CD4-positive, CD25-positive, alpha-beta regulatory T cell (primary cell): ENCODE measurements around the gene UBE2R2. TPM values are rescaled to one million over a fixed set of nuclear protein-coding genes. Genes with fewer than 3 reads are reported as not detected.

ENCODE experiments used
- ATAC-seq, 2 donors: fragments of 150-1000 bp; cut with Tn5 transposase; one replicate each; pipeline ENCODE4 v1.10.0; 2021; ENCODE audit warnings: low read depth in 2 of 2, moderate number of reproducible peaks in 2 of 2, moderate library complexity in 1 of 2
- DNase-seq, 3 donors: peaks; one replicate each; pipeline versions ENCODE4 v3.0.0 to v3.0.0-alpha.2; 2012 to 2022; ENCODE audit warnings: mixed read lengths in 1 of 3
- H3K27ac ChIP-seq: one replicate; pipeline ENCODE4 v1.7.0; 2013; ENCODE audit warnings: mild to moderate bottlenecking, low read length; ENCODE audit not compliant: insufficient read depth, poor library complexity, severe bottlenecking
- H3K27me3 ChIP-seq: one replicate; pipeline ENCODE4 v1.7.0; 2013; ENCODE audit warnings: low read length; ENCODE audit not compliant: control insufficient read depth, insufficient read depth
- H3K36me3 ChIP-seq: one replicate; pipeline ENCODE4 v1.7.0; 2013; ENCODE audit warnings: mild to moderate bottlenecking, low read length, moderate library complexity; ENCODE audit not compliant: control insufficient read depth, insufficient read depth
- H3K4me1 ChIP-seq: 2 replicates; pipeline ENCODE4 v1.7.0; 2013; ENCODE audit warnings: mild to moderate bottlenecking, low read length; ENCODE audit not compliant: insufficient read depth, control insufficient read depth, poor library complexity, severe bottlenecking
- H3K4me3 ChIP-seq: one replicate; pipeline ENCODE4 v1.7.0; 2013; ENCODE audit warnings: low read depth, mild to moderate bottlenecking, low read length, moderate library complexity
- H3K9me3 ChIP-seq, 2 experiments: 1 replicate in 1 of 2; 2 replicates in 1 of 2; pipeline ENCODE4 v1.7.0; 2013; ENCODE audit warnings: low read length in 2 of 2, mild to moderate bottlenecking in 1 of 2, moderate library complexity in 1 of 2; ENCODE audit not compliant: control insufficient read depth in 2 of 2
- H3K27ac Mint-ChIP-seq, 3 donors: one replicate each; pipeline ENCODE4 v1.8.0; 2020 to 2022; ENCODE audit warnings: mild to moderate bottlenecking in 3 of 3, mixed read lengths in 3 of 3, moderate library complexity in 2 of 3
- H3K27me3 Mint-ChIP-seq: one replicate; pipeline ENCODE4 v1.8.0; 2022; ENCODE audit warnings: mild to moderate bottlenecking, mixed read lengths
- H3K36me3 Mint-ChIP-seq: one replicate; pipeline ENCODE4 v1.8.0; 2020; ENCODE audit warnings: mixed read lengths
- H3K4me1 Mint-ChIP-seq, 4 donors: one replicate each; pipeline ENCODE4 v1.8.0; 2020 to 2022; ENCODE audit warnings: mixed read lengths in 4 of 4, mild to moderate bottlenecking in 1 of 4
- H3K4me3 Mint-ChIP-seq, 4 donors: one replicate each; pipeline ENCODE4 v1.8.0; 2020 to 2022; ENCODE audit warnings: mild to moderate bottlenecking in 4 of 4, mixed read lengths in 4 of 4, moderate library complexity in 3 of 4
- H3K9me3 Mint-ChIP-seq, 7 donors: one replicate each; pipeline ENCODE4 v1.8.0; 2020 to 2022; ENCODE audit warnings: mixed read lengths in 7 of 7, mild to moderate bottlenecking in 3 of 7, moderate library complexity in 2 of 7
- polyA plus RNA-seq, 4 donors: library from polyadenylated mRNA; unstranded; fragments of 300-500 nt; fragmentation: Illumina TruSeq; gene quantifications; one replicate each; pipeline ENCODE4 v1.2.3, GENCODE V29; 2021
- total RNA-seq: library from RNA; stranded (reverse); gene quantifications from one replicate; pipeline ENCODE4 v1.2.3, GENCODE V29; 2022

UBE2R2 gene
- total and polyA plus RNA-seq, 5 donors from 2014 or later = 14.8 to 33.3 (median 16.4) TPM

- Histone ChIP-seq H3K36me3 (peaks cover 26% of the 10 kb centered on the region), H3K4me1 (no peaks in the 10 kb centered on the region), H3K27ac (no peak overlapping the region), H3K27me3 (no peaks in the 10 kb centered on the region), H3K4me3 (no peak overlapping the region), H3K9me3 (no peaks in the 10 kb centered on the region)
- peaks cover 24% of the 10 kb centered on the region for H3K36me3 Mint-ChIP-seq
- H3K27me3 Mint-ChIP-seq = no peaks in the 10 kb centered on the region
- no peaks in the 10 kb centered on the region for H3K9me3 Mint-ChIP-seq
- H3K4me3 Mint-ChIP-seq = no peak overlapping the region
- ATAC-seq (no peak), DNase-seq (no peak)
- peaks cover 9 to 32% (median 26%) of the 10 kb centered on the region in 4 donors for H3K4me1 Mint-ChIP-seq
- no peak overlapping the region for H3K27ac Mint-ChIP-seq
Observed at GRCh38 chr9:33905137-33905536, 88.2 kb downstream of the UBE2R2 start.

GRCh38 chr9:33906769-33907168 is 89.8 kb downstream of the UBE2R2 start:
- Mint-ChIP-seq H3K4me1 (peaks cover 0 to 32% (median 22%) of the 10 kb centered on the region in 4 donors), H3K27ac (peak overlapping the region in 1 of 3 donors; percentile 55), H3K9me3 (no peaks in the 10 kb centered on the region), H3K27me3 (no peaks in the 10 kb centered on the region), H3K4me3 (no peak overlapping the region), H3K36me3 (peaks cover 13% of the 10 kb centered on the region)
- ATAC-seq = no peak
- H3K9me3 ChIP-seq = no peaks in the 10 kb centered on the region
- no peak overlapping the region for H3K27ac ChIP-seq
- DNase-seq = no peak
- no peak overlapping the region for H3K4me3 ChIP-seq
- H3K36me3 ChIP-seq = peaks cover 11% of the 10 kb centered on the region
- no peaks in the 10 kb centered on the region for H3K27me3 ChIP-seq
- H3K4me1 ChIP-seq = no peaks in the 10 kb centered on the region

- Mint-ChIP-seq H3K4me1 (peaks cover 0 to 32% (median 22%) of the 10 kb centered on the region in 4 donors), H3K36me3 (peaks cover 13% of the 10 kb centered on the region), H3K9me3 (no peaks in the 10 kb centered on the region), H3K27me3 (no peaks in the 10 kb centered on the region), H3K27ac (peak overlapping the region in 2 of 3 donors; percentile 32 to 55), H3K4me3 (no peak overlapping the region)
- no peaks in the 10 kb centered on the region for H3K4me1 ChIP-seq
- DNase-seq (no peak), ATAC-seq (no peak)
- H3K27ac ChIP-seq = no peak overlapping the region
- H3K27me3 ChIP-seq = no peaks in the 10 kb centered on the region
- peaks cover 7% of the 10 kb centered on the region for H3K36me3 ChIP-seq
- no peak overlapping the region for H3K4me3 ChIP-seq
- H3K9me3 ChIP-seq = no peaks in the 10 kb centered on the region
Observed at GRCh38 chr9:33907347-33907746, 90.4 kb downstream of the UBE2R2 start.

GRCh38 chr9:33908114-33908513 is 91.2 kb downstream of the UBE2R2 start:
- DNase-seq = no peak
- no peak overlapping the region for H3K4me3 Mint-ChIP-seq
- peak overlapping the region in 2 of 3 donors; percentile 8 to 80 for H3K27ac Mint-ChIP-seq
- H3K36me3 Mint-ChIP-seq = peaks cover 13% of the 10 kb centered on the region
- H3K9me3 ChIP-seq = no peaks in the 10 kb centered on the region
- ATAC-seq = no peak
- no peaks in the 10 kb centered on the region for H3K9me3 Mint-ChIP-seq
- no peak overlapping the region for H3K4me3 ChIP-seq
- no peak overlapping the region for H3K27ac ChIP-seq
- H3K27me3 ChIP-seq = no peaks in the 10 kb centered on the region
- H3K4me1 ChIP-seq = no peaks in the 10 kb centered on the region
- peaks cover 10% of the 10 kb centered on the region for H3K36me3 ChIP-seq
- H3K27me3 Mint-ChIP-seq = no peaks in the 10 kb centered on the region
- peaks cover 0 to 32% (median 22%) of the 10 kb centered on the region in 4 donors for H3K4me1 Mint-ChIP-seq

GRCh38 chr9:33908749-33909148 is 91.8 kb downstream of the UBE2R2 start:
- no peak overlapping the region for H3K27ac Mint-ChIP-seq
- Histone ChIP-seq H3K9me3 (no peaks in the 10 kb centered on the region), H3K27me3 (no peaks in the 10 kb centered on the region), H3K36me3 (peaks cover 13% of the 10 kb centered on the region), H3K4me3 (no peak overlapping the region), H3K27ac (no peak overlapping the region), H3K4me1 (no peaks in the 10 kb centered on the region)
- no peaks in the 10 kb centered on the region for H3K9me3 Mint-ChIP-seq
- H3K4me1 Mint-ChIP-seq = peaks cover under 1 to 27% (median 23%) of the 10 kb centered on the region in 4 donors
- no peak for ATAC-seq
- DNase-seq = no peak
- H3K4me3 Mint-ChIP-seq = no peak overlapping the region
- H3K36me3 Mint-ChIP-seq = peaks cover 7% of the 10 kb centered on the region
- no peaks in the 10 kb centered on the region for H3K27me3 Mint-ChIP-seq

- ATAC-seq (no peak), DNase-seq (no peak)
- Histone ChIP-seq H3K27ac (no peak overlapping the region), H3K27me3 (no peaks in the 10 kb centered on the region), H3K36me3 (peaks cover 45% of the 10 kb centered on the region), H3K4me3 (no peak overlapping the region), H3K4me1 (no peaks in the 10 kb centered on the region), H3K9me3 (no peaks in the 10 kb centered on the region)
- Mint-ChIP-seq H3K4me1 (peaks cover 0 to 8% (median 3%) of the 10 kb centered on the region in 4 donors), H3K27me3 (no peaks in the 10 kb centered on the region), H3K27ac (peak overlapping the region in 1 of 3 donors; percentile 20), H3K4me3 (no peak overlapping the region), H3K9me3 (no peaks in the 10 kb centered on the region), H3K36me3 (peaks cover 32% of the 10 kb centered on the region)
Observed at GRCh38 chr9:33913541-33913940, 96.6 kb downstream of the UBE2R2 start.

GRCh38 chr9:33914887-33915628 is 98.1 kb downstream of the UBE2R2 start:
- DNase-seq = no peak
- H3K27ac ChIP-seq = no peak overlapping the region
- H3K4me1 ChIP-seq = no peaks in the 10 kb centered on the region
- H3K36me3 ChIP-seq = peaks cover 51% of the 10 kb centered on the region
- H3K9me3 ChIP-seq = no peaks in the 10 kb centered on the region
- Mint-ChIP-seq H3K27me3 (no peaks in the 10 kb centered on the region), H3K9me3 (no peaks in the 10 kb centered on the region), H3K4me1 (peaks cover 0 to 7% (median 2%) of the 10 kb centered on the region in 4 donors), H3K27ac (peak overlapping the region; percentile 5 to 81 (median 57)), H3K4me3 (no peak overlapping the region), H3K36me3 (peaks cover 40% of the 10 kb centered on the region)
- ATAC-seq = no peak
- H3K27me3 ChIP-seq = no peaks in the 10 kb centered on the region
- no peak overlapping the region for H3K4me3 ChIP-seq

GRCh38 chr9:33917036-33917435 is 100.1 kb downstream of the UBE2R2 start:
- H3K36me3 Mint-ChIP-seq = peaks cover 47% of the 10 kb centered on the region
- peaks cover 0 to 7% (median 4%) of the 10 kb centered on the region in 4 donors for H3K4me1 Mint-ChIP-seq
- ATAC-seq (no peak), DNase-seq (no peak)
- peaks cover 70% of the 10 kb centered on the region for H3K36me3 ChIP-seq
- no peaks in the 10 kb centered on the region for H3K9me3 ChIP-seq
- no peaks in the 10 kb centered on the region for H3K9me3 Mint-ChIP-seq
- no peaks in the 10 kb centered on the region for H3K27me3 Mint-ChIP-seq
- peak overlapping the region in 1 of 3 donors; percentile 36 for H3K27ac Mint-ChIP-seq
- no peaks in the 10 kb centered on the region for H3K4me1 ChIP-seq
- H3K4me3 Mint-ChIP-seq = no peak overlapping the region
- H3K27ac ChIP-seq = no peak overlapping the region
- H3K27me3 ChIP-seq = no peaks in the 10 kb centered on the region
- no peak overlapping the region for H3K4me3 ChIP-seq
